ENCODE data around the gene HSF2. TPM values are rescaled to one million over a fixed set of nuclear protein-coding genes. Genes with fewer than 3 reads are reported as not detected.

HSF2 gene
- total RNA-seq, 3 donors from 2014 or later: 19.4 to 35.0 (median 29.8) TPM

- no peaks in the 10 kb centered on the region for H3K9me3 ChIP-seq
- no peak overlapping the region for H3K27ac ChIP-seq
- H3K4me1 ChIP-seq: no peaks in the 10 kb centered on the region
- H3K27me3 ChIP-seq: no peaks in the 10 kb centered on the region
- intact Hi-C loops (cut with DNase I; ENCODE audit: low total_unique reads): no loop called here
- no peak overlapping the region for H3K4me3 ChIP-seq
- TF ChIP-seq, protein P1, sequence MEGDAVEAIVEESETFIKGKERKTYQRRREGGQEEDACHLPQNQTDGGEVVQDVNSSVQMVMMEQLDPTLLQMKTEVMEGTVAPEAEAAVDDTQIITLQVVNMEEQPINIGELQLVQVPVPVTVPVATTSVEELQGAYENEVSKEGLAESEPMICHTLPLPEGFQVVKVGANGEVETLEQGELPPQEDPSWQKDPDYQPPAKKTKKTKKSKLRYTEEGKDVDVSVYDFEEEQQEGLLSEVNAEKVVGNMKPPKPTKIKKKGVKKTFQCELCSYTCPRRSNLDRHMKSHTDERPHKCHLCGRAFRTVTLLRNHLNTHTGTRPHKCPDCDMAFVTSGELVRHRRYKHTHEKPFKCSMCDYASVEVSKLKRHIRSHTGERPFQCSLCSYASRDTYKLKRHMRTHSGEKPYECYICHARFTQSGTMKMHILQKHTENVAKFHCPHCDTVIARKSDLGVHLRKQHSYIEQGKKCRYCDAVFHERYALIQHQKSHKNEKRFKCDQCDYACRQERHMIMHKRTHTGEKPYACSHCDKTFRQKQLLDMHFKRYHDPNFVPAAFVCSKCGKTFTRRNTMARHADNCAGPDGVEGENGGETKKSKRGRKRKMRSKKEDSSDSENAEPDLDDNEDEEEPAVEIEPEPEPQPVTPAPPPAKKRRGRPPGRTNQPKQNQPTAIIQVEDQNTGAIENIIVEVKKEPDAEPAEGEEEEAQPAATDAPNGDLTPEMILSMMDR (IDR thresholded peaks at IDR 0.05): no peak
- no peak for TF ChIP-seq POLR2A (IDR thresholded peaks at IDR 0.05)
- peaks cover 11% of the 10 kb centered on the region for H3K36me3 ChIP-seq
- no peak for DNase-seq (ENCODE audit: low spot score in 2 of 2)
Observed at GRCh38 chr6:122422003-122422402, 22.6 kb downstream of the HSF2 start.

DNA sequence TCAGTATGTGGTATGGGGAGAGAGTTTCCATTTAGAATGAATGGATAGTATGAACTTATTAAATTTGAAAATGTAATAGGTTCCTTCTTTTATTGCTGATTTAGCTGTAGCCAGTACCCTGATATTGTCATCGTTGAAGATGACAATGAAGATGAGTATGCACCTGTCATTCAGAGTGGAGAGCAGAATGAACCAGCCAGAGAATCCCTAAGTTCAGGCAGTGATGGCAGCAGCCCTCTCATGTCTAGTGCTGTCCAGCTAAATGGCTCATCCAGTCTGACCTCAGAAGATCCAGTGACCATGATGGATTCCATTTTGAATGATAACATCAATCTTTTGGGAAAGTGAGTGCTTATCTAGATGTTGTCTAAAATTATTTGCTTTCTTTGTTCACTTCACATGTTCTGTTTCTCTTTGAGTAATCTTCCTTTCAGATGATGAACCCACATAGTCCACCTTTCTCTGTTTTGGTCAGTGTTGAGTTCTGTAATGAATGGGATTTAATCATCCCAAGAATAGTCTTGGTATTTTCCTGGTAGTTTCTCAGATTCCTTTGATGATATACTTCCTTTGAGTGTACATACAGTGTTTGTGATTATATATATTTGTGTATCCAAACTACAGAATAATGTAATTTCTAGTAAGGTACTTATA lies 23.3 kb downstream of the HSF2 start:
- H3K36me3 ChIP-seq: peaks cover 11% of the 10 kb centered on the region
- intact Hi-C loops (cut with DNase I; ENCODE audit: low total_unique reads): no loop called here
- no peaks in the 10 kb centered on the region for H3K4me1 ChIP-seq
- no peak for DNase-seq (ENCODE audit: low spot score in 2 of 2)
- no peak overlapping the region for H3K4me3 ChIP-seq
- TF ChIP-seq POLR2AphosphoS5 (IDR thresholded peaks at IDR 0.05) (no peak), POLR2A (IDR thresholded peaks at IDR 0.05) (no peak)
- TF ChIP-seq, protein P1 (IDR thresholded peaks at IDR 0.05): no peak
- H3K27ac ChIP-seq: no peak overlapping the region
- H3K9me3 ChIP-seq: no peaks in the 10 kb centered on the region
- no peaks in the 10 kb centered on the region for H3K27me3 ChIP-seq

DNA sequence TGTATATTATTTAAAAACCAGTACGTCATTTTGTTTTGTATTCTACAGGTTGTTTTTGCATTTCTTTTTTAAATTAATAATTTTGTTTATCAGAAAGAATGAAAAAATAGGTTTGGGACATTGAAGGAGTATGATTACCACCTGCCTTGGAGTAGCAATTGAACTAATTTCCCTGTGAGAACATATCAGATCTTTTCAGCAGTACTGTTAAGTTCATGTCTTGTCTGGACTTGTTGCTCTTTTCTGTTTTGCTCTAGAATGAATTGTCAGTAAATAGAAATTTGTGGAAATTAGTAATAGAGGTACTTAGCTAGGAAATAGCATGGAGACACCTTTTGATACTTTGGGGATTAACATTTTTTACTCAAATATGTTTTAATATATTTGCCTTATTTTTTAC lies 24.3 kb downstream of the HSF2 start:
- TF ChIP-seq, protein P1 (IDR thresholded peaks at IDR 0.05): no peak
- no peak for TF ChIP-seq POLR2AphosphoS5 (IDR thresholded peaks at IDR 0.05)
- TF ChIP-seq POLR2A (IDR thresholded peaks at IDR 0.05): no peak
- Histone ChIP-seq H3K4me1 (no peaks in the 10 kb centered on the region), H3K27ac (no peak overlapping the region), H3K36me3 (peaks cover 11% of the 10 kb centered on the region), H3K9me3 (no peaks in the 10 kb centered on the region), H3K27me3 (no peaks in the 10 kb centered on the region), H3K4me3 (no peak overlapping the region)
- DNase-seq (ENCODE audit: low spot score in 2 of 2): no peak
- intact Hi-C loops (cut with DNase I; ENCODE audit: low total_unique reads): no loop called here

DNA sequence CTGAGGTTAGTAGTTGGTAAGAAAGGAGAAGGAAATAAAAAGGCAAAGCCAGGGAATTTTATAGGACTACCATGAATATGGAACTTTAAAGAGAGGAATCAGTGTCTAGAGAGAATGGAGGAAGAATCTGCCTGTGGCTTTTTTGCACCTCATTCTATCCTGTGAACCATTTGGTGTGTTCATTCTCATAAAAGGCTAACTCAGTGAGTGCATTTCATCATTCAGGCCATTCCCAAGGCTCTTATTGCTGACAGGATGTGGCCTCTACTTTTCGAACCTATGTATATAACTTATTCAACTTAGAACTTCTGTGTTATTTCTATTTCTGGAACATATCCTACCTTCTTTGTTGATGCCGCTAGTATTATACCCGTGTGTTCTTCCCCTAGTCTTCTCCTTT lies 27.1 kb downstream of the HSF2 start:
- H3K9me3 ChIP-seq: no peaks in the 10 kb centered on the region
- H3K4me1 ChIP-seq: no peaks in the 10 kb centered on the region
- no peak overlapping the region for H3K4me3 ChIP-seq
- no peaks in the 10 kb centered on the region for H3K27me3 ChIP-seq
- no peak for TF ChIP-seq POLR2AphosphoS5 (IDR thresholded peaks at IDR 0.05)
- no peak for TF ChIP-seq POLR2A (IDR thresholded peaks at IDR 0.05)
- TF ChIP-seq, protein P1 (IDR thresholded peaks at IDR 0.05): no peak
- H3K36me3 ChIP-seq: peaks cover 6% of the 10 kb centered on the region
- intact Hi-C loops (cut with DNase I; ENCODE audit: low total_unique reads): no loop called here
- H3K27ac ChIP-seq: no peak overlapping the region
- no peak for DNase-seq (ENCODE audit: low spot score in 2 of 2)

DNA sequence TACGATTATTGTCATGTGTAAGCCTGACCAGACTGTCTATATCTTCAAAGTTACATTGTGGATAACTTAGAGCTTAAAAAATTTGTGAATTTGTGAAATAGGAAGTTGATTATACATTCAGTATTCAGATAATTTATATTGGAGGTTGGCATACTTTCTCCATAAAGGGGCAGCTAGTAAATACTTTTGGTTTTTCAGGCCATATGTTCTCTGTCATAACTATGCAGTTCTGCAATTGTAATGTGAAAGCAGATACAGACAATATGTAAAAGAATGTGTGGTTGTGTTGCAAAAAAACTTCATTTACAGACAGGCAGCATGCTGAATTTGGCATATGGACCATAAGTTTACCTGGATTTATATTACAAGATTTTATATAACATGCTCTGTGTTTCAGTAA lies 29.3 kb downstream of the HSF2 start:
- TF ChIP-seq POLR2A (IDR thresholded peaks at IDR 0.05) (no peak), POLR2AphosphoS5 (IDR thresholded peaks at IDR 0.05) (no peak)
- TF ChIP-seq, protein P1 (IDR thresholded peaks at IDR 0.05): no peak
- H3K9me3 ChIP-seq: no peaks in the 10 kb centered on the region
- H3K36me3 ChIP-seq: peaks cover 10% of the 10 kb centered on the region
- H3K27ac ChIP-seq: no peak overlapping the region
- H3K27me3 ChIP-seq: no peaks in the 10 kb centered on the region
- intact Hi-C loops (cut with DNase I; ENCODE audit: low total_unique reads): no loop called here
- no peak for DNase-seq (ENCODE audit: low spot score in 2 of 2)
- no peak overlapping the region for H3K4me3 ChIP-seq
- H3K4me1 ChIP-seq: no peaks in the 10 kb centered on the region

All from breast epithelium (tissue), 4 donors.